ENCODE data around the gene SKIC3. TPM values are rescaled to one million over a fixed set of nuclear protein-coding genes. Genes with fewer than 3 reads are reported as not detected.

The SKIC3 gene
- total and polyA plus RNA-seq, 4 donors: 13.4 to 53.8 (median 29.0) TPM

- Histone ChIP-seq H3K9me3 (ENCODE audit: control insufficient read depth in 4 of 4, low read length in 3 of 4) (no peaks in the 10 kb centered on the region), H3K9ac (ENCODE audit: low read depth in 1 of 2, low read length in 2 of 2) (peak overlapping the region; percentile 61 to 81), H3K36me3 (ENCODE audit: control insufficient read depth in 4 of 4, insufficient read depth in 3 of 4, low read depth in 1 of 4, low read length in 3 of 4) (no peaks in the 10 kb centered on the region), H3K27ac (ENCODE audit: low read depth in 1 of 2, low read length in 2 of 2) (peak overlapping the region; percentile 67 to 80), H3K4me3 (ENCODE audit: low read depth in 1 of 3, low read length in 3 of 3) (peak overlapping the region; percentile 59 to 90 (median 79)), H3K4me1 (ENCODE audit: control insufficient read depth in 4 of 4, insufficient read depth in 4 of 4, low read length in 3 of 4) (peaks cover 3 to 20% (median 14%) of the 10 kb centered on the region in 4 donors), H3K27me3 (ENCODE audit: control insufficient read depth in 4 of 4, insufficient read depth in 4 of 4, low read length in 3 of 4) (no peaks in the 10 kb centered on the region)
- no peak for TF ChIP-seq NR2F2 (IDR thresholded peaks at IDR 0.05)
- no peak for TF ChIP-seq ZBTB33 (IDR thresholded peaks at IDR 0.05)
- TF ChIP-seq CTCF (IDR thresholded peaks at IDR 0.05; ENCODE audit: low read depth, low read length, missing input control): no peak
- no peak for TF ChIP-seq RXRA (IDR thresholded peaks at IDR 0.05)
- TF ChIP-seq REST (IDR thresholded peaks at IDR 0.05): no peak
- TF ChIP-seq GABPA (IDR thresholded peaks at IDR 0.05 in 1 of 2, conservative IDR thresholded peaks at IDR 0.05 in 1 of 2): no peak
- no peak for TF ChIP-seq ATF3 (IDR thresholded peaks at IDR 0.05)
- TF ChIP-seq HNF4G (IDR thresholded peaks at IDR 0.05): no peak
- no peak for TF ChIP-seq MAX (IDR thresholded peaks at IDR 0.05)
- TF ChIP-seq EGR1 (IDR thresholded peaks at IDR 0.05; ENCODE audit: low read depth in 2 of 2): no peak
- no peak for TF ChIP-seq YY1 (IDR thresholded peaks at IDR 0.05)
- TF ChIP-seq FOXA2 (IDR thresholded peaks at IDR 0.05): no peak
- TF ChIP-seq FOXA1 (IDR thresholded peaks at IDR 0.05): no peak
- TF ChIP-seq SP1 (IDR thresholded peaks at IDR 0.05): no peak
- 1% methylated on average over 9 of the region's 9 CpGs for WGBS
- no peak for DNase-seq (ENCODE audit: low spot score)
Observed at GRCh38 chr5:95555553-95555952, 776 bp upstream of the SKIC3 start.

- Histone ChIP-seq H3K9me3 (ENCODE audit: control insufficient read depth in 4 of 4, low read length in 3 of 4) (no peaks in the 10 kb centered on the region), H3K27me3 (ENCODE audit: control insufficient read depth in 4 of 4, insufficient read depth in 4 of 4, low read length in 3 of 4) (no peaks in the 10 kb centered on the region), H3K9ac (ENCODE audit: low read depth in 1 of 2, low read length in 2 of 2) (peak overlapping the region; percentile 40 to 75), H3K36me3 (ENCODE audit: control insufficient read depth in 4 of 4, insufficient read depth in 3 of 4, low read depth in 1 of 4, low read length in 3 of 4) (peaks cover 0 to 4% (median 0%) of the 10 kb centered on the region in 4 donors), H3K27ac (ENCODE audit: low read depth in 1 of 2, low read length in 2 of 2) (peak overlapping the region; percentile 67 to 80), H3K4me3 (ENCODE audit: low read depth in 1 of 3, low read length in 3 of 3) (peak overlapping the region; percentile 59 to 90 (median 79)), H3K4me1 (ENCODE audit: control insufficient read depth in 4 of 4, insufficient read depth in 4 of 4, low read length in 3 of 4) (peaks cover 3 to 20% (median 14%) of the 10 kb centered on the region in 4 donors)
- under 1% methylated on average over 6 of the region's 6 CpGs for WGBS
- no peak for DNase-seq (ENCODE audit: low spot score)
- TF ChIP-seq GABPA (IDR thresholded peaks at IDR 0.05 in 1 of 2, conservative IDR thresholded peaks at IDR 0.05 in 1 of 2) (no peak), MAX (IDR thresholded peaks at IDR 0.05) (no peak), ATF3 (IDR thresholded peaks at IDR 0.05) (no peak), YY1 (IDR thresholded peaks at IDR 0.05) (no peak), CTCF (IDR thresholded peaks at IDR 0.05; ENCODE audit: low read depth, low read length, missing input control) (no peak), JUND (IDR thresholded peaks at IDR 0.05) (no peak), FOXA1 (IDR thresholded peaks at IDR 0.05) (no peak), REST (IDR thresholded peaks at IDR 0.05) (no peak), HNF4G (IDR thresholded peaks at IDR 0.05) (no peak), SP1 (IDR thresholded peaks at IDR 0.05) (no peak), HNF4A (conservative IDR thresholded peaks at IDR 0.05) (no peak), FOXA2 (IDR thresholded peaks at IDR 0.05) (no peak)
Observed at GRCh38 chr5:95554331-95554646, 488 bp downstream of the SKIC3 start.
